ENCODE results near the gene TSEN34. TPM values are rescaled to one million over a fixed set of nuclear protein-coding genes. Genes with fewer than 3 reads are reported as not detected.
A peak's percentile ranks its signal among the peaks of the same experiment; 100 is the strongest.
"Not testable (repeated sequence)": the region's sequence is repeated elsewhere in the genome, so short reads cannot be mapped to it uniquely, and the experiment has no call there.

Gene TSEN34
- total RNA-seq, 2 experiments from 2014 or later = 8.4 to 8.6 TPM

DNA sequence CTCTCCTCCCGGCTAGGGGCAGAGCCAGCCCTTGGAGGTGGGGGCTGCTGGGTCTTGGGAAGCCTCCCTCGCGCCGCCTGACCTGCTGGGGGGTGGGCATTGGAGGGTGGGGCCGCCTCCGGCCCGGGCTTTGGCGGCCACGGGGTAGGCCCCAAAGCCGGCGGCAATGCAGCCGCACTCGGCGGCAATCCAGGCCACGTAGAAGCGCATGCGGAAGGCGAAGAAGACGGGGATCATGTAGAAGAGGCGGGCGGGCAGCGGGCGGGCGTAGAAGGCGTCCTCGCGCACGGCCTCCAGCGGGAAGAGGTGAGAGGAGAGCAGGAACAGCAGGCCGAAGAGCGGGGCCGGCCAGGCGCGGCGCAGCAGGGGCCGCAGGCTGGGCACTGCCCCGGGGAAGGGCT is 10.4 kb upstream of the TSEN34 start:
- POLR2A ChIA-PET = interaction anchor here (0.9 kb wide), 1 partner anchor 9 kb away, joined by 4 read pairs; the partner anchor contains the start of gene MBOAT7
- H3K36me3 Mint-ChIP-seq (ENCODE audit: low read depth) = peaks cover 20% of the 10 kb centered on the region
- H3K36me3 ChIP-seq (ENCODE audit: insufficient read depth, low read length) = peaks cover 8% of the 10 kb centered on the region
- H3K9me3 ChIP-seq (ENCODE audit: control insufficient read depth in 1 of 2, insufficient read depth in 1 of 2, low read length in 2 of 2) = no peaks in the 10 kb centered on the region
- no peaks in the 10 kb centered on the region for H3K4me1 Mint-ChIP-seq (ENCODE audit: low read depth)
- no peak overlapping the region for H3K4me3 Mint-ChIP-seq
- no peaks in the 10 kb centered on the region for H3K27me3 Mint-ChIP-seq
- no peak for ATAC-seq (ENCODE audit: poor library complexity)
- TF ChIP-seq, protein P1, sequence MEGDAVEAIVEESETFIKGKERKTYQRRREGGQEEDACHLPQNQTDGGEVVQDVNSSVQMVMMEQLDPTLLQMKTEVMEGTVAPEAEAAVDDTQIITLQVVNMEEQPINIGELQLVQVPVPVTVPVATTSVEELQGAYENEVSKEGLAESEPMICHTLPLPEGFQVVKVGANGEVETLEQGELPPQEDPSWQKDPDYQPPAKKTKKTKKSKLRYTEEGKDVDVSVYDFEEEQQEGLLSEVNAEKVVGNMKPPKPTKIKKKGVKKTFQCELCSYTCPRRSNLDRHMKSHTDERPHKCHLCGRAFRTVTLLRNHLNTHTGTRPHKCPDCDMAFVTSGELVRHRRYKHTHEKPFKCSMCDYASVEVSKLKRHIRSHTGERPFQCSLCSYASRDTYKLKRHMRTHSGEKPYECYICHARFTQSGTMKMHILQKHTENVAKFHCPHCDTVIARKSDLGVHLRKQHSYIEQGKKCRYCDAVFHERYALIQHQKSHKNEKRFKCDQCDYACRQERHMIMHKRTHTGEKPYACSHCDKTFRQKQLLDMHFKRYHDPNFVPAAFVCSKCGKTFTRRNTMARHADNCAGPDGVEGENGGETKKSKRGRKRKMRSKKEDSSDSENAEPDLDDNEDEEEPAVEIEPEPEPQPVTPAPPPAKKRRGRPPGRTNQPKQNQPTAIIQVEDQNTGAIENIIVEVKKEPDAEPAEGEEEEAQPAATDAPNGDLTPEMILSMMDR (IDR thresholded peaks at IDR 0.05) = no peak
- H3K4me1 ChIP-seq (ENCODE audit: insufficient read depth, low read length) = no peaks in the 10 kb centered on the region
- no peak overlapping the region for H3K4me3 ChIP-seq (ENCODE audit: low read length)
- CTCF ChIA-PET = no interaction called here
- H3K27me3 ChIP-seq (ENCODE audit: control insufficient read depth in 1 of 2, insufficient read depth in 2 of 2, low read length in 2 of 2) = no peaks in the 10 kb centered on the region
- no peak overlapping the region for H3K27ac Mint-ChIP-seq
- intact Hi-C loops (cut with DNase I, micrococcal nuclease) = no loop called here
- peak in 1 of 14 experiments; percentile 17 for DNase-seq
- H3K9me3 Mint-ChIP-seq = no peaks in the 10 kb centered on the region
- no peak overlapping the region for H3K27ac ChIP-seq (ENCODE audit: low read depth in 1 of 2, low read length in 2 of 2)

DNA sequence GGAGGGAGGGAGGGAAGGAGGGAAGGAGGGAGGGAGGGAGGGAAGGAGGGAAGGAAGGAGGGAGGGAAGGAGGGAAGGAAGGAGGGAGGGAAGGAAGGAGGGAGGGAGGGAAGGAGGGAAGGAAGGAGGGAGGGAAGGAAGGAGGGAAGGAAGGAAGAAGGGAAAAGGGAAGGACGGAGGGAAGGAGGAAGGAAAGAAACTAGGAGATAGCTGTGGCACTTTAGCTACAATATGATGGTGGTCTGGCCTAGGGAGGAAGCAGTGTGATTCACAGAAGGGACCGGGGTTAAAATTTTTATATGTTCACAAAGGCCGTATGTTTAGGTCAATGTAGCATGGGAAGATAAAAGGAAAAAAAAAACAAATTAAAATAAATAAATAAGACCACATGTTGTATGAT is 9.2 kb upstream of the TSEN34 start:
- H3K27ac ChIP-seq (ENCODE audit: low read depth in 1 of 2, low read length in 2 of 2); H3K9me3 Mint-ChIP-seq; POLR2A ChIA-PET; DNase-seq; H3K36me3 ChIP-seq (ENCODE audit: insufficient read depth, low read length); H3K27me3 Mint-ChIP-seq; intact Hi-C loops (cut with DNase I, micrococcal nuclease); H3K4me3 Mint-ChIP-seq; H3K4me3 ChIP-seq (ENCODE audit: low read length); H3K9me3 ChIP-seq (ENCODE audit: control insufficient read depth in 1 of 2, insufficient read depth in 1 of 2, low read length in 2 of 2); H3K27ac Mint-ChIP-seq; ATAC-seq (ENCODE audit: poor library complexity); H3K27me3 ChIP-seq (ENCODE audit: control insufficient read depth in 1 of 2, insufficient read depth in 2 of 2, low read length in 2 of 2); H3K4me1 Mint-ChIP-seq (ENCODE audit: low read depth); CTCF ChIA-PET; H3K4me1 ChIP-seq (ENCODE audit: insufficient read depth, low read length): not testable (repeated sequence)
- H3K36me3 Mint-ChIP-seq (ENCODE audit: low read depth) = peaks cover 20% of the 10 kb centered on the region

DNA sequence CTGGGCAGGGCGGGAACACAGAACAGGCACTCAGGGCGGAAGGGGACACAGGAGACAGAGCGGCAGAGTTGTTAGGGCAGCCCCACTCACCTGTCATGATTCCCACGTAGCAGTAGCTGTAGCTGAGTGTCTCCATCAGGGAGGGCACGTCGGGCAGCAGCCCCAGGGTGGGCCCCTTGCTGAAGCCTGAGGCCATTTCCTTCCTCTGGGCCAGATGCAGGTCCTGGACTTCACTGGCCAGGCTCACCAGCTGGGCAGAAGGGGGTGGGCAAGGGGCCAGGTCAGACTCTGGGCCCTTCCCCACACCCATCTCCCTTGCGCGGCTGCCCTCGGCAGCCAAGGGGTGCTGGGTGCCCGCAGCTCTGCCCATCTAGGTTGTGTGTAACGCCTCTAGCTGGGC is 7.7 kb upstream of the TSEN34 start:
- no peak overlapping the region for H3K4me3 ChIP-seq (ENCODE audit: low read length)
- ATAC-seq (ENCODE audit: poor library complexity) (no peak), DNase-seq (no peak)
- ChIA-PET POLR2A (no interaction called here), CTCF (no interaction called here)
- intact Hi-C loops (cut with DNase I, micrococcal nuclease) = no loop called here
- no peaks in the 10 kb centered on the region for H3K27me3 ChIP-seq (ENCODE audit: control insufficient read depth in 1 of 2, insufficient read depth in 2 of 2, low read length in 2 of 2)
- Mint-ChIP-seq H3K36me3 (ENCODE audit: low read depth) (peaks cover 16% of the 10 kb centered on the region), H3K27me3 (no peaks in the 10 kb centered on the region), H3K27ac (no peak overlapping the region), H3K9me3 (no peaks in the 10 kb centered on the region), H3K4me3 (no peak overlapping the region), H3K4me1 (ENCODE audit: low read depth) (peaks cover 12% of the 10 kb centered on the region)
- no peak overlapping the region for H3K27ac ChIP-seq (ENCODE audit: low read depth in 1 of 2, low read length in 2 of 2)
- no peaks in the 10 kb centered on the region for H3K9me3 ChIP-seq (ENCODE audit: control insufficient read depth in 1 of 2, insufficient read depth in 1 of 2, low read length in 2 of 2)
- TF ChIP-seq, protein P1 (IDR thresholded peaks at IDR 0.05) = no peak
- H3K4me1 ChIP-seq (ENCODE audit: insufficient read depth, low read length) = peaks cover 8% of the 10 kb centered on the region
- peaks cover 10% of the 10 kb centered on the region for H3K36me3 ChIP-seq (ENCODE audit: insufficient read depth, low read length)

DNA sequence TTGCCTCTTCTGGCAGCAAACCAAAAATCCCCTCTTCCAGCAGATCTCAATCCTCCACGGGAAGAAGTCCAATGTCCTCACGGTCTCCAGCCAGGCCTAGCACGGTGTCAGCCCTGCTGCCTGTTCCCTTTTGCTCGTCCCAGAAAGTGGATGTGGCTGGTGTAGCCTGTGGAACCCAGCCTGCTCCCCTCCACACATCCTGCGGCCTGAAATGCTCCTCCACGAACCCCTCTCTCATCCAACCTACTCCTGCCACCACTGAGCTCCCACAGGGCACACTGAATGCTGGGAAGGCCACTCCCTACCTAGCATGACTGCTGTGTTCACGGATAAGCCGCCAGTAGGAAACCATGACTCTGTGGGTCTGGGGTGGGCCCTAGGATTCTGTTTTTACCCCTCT is 4.8 kb upstream of the TSEN34 start:
- Histone ChIP-seq H3K4me1 (ENCODE audit: insufficient read depth, low read length) (peaks cover 20% of the 10 kb centered on the region), H3K27ac (ENCODE audit: low read depth in 1 of 2, low read length in 2 of 2) (no peak overlapping the region), H3K4me3 (ENCODE audit: low read length) (no peak overlapping the region), H3K9me3 (ENCODE audit: control insufficient read depth in 1 of 2, insufficient read depth in 1 of 2, low read length in 2 of 2) (no peaks in the 10 kb centered on the region), H3K36me3 (ENCODE audit: insufficient read depth, low read length) (peaks cover 5% of the 10 kb centered on the region), H3K27me3 (ENCODE audit: control insufficient read depth in 1 of 2, insufficient read depth in 2 of 2, low read length in 2 of 2) (no peaks in the 10 kb centered on the region)
- Mint-ChIP-seq H3K4me3 (no peak overlapping the region), H3K9me3 (no peaks in the 10 kb centered on the region), H3K36me3 (ENCODE audit: low read depth) (peaks cover 28% of the 10 kb centered on the region), H3K27me3 (no peaks in the 10 kb centered on the region), H3K27ac (no peak overlapping the region), H3K4me1 (ENCODE audit: low read depth) (peaks cover 26% of the 10 kb centered on the region)
- ATAC-seq (ENCODE audit: poor library complexity) (no peak), DNase-seq (peak in 1 of 14 experiments; percentile 19)
- CTCF ChIA-PET = interaction anchor here (1.2 kb wide), 1 partner anchor 13 kb away, joined by 4 read pairs; the partner anchor contains the start of gene TMC4
- POLR2A ChIA-PET = interaction anchor here (1.1 kb wide), 1 partner anchor 15 kb away, joined by 3 read pairs; no protein-coding TSS in a partner anchor
- TF ChIP-seq, protein P1 (IDR thresholded peaks at IDR 0.05) = no peak
- intact Hi-C loops (cut with DNase I, micrococcal nuclease) = loop anchor here in 1 of 2 experiments (5.0 kb wide), 1 partner anchor 46 kb away; no protein-coding TSS in a partner anchor

All from CD4-positive, alpha-beta T cell (primary cell).